Transverse colon (tissue), 4 donors: ENCODE data around the gene OCEL1. TPM values are rescaled to one million over a fixed set of nuclear protein-coding genes. Genes with fewer than 3 reads are reported as not detected.
A peak's percentile ranks its signal among the peaks of the same experiment; 100 is the strongest.
"Not testable (repeated sequence)": the region's sequence is repeated elsewhere in the genome, so short reads cannot be mapped to it uniquely, and the experiment has no call there.

ENCODE experiments used
- DNase-seq: peaks from one replicate; pipeline ENCODE4 v3.0.0-alpha.2; 2019
- H3K27ac ChIP-seq, 4 donors: fragments of 200-600 bp; sonication (generic); 2 replicates each; pipeline ENCODE4 v1.5.1; 2016 to 2018; ENCODE audit warnings: inconsistent platforms in 4 of 4
- H3K27me3 ChIP-seq: fragments of 200-600 bp; sonication (generic); 2 replicates; pipeline ENCODE4 v1.5.1; 2017; ENCODE audit warnings: inconsistent platforms
- H3K36me3 ChIP-seq, 4 donors: fragments of 200-600 bp; sonication (generic); 2 replicates each; pipeline ENCODE4 v1.5.1; 2017 to 2019; ENCODE audit warnings: inconsistent platforms in 4 of 4
- H3K4me1 ChIP-seq, 4 donors: fragments of 200-600 bp; sonication (generic); 2 replicates each; pipeline ENCODE4 v1.5.1; 2017 to 2020; ENCODE audit warnings: inconsistent platforms in 4 of 4
- H3K4me3 ChIP-seq, 4 donors: fragments of 200-600 bp; sonication (generic); 1 replicate in 1 of 4; 2 replicates in 3 of 4; pipeline versions ENCODE4 v1.5.1 to v1.6.1; 2017 to 2019; ENCODE audit warnings: inconsistent platforms in 4 of 4
- H3K9me3 ChIP-seq, 2 donors: fragments of 200-600 bp; sonication (generic); 2 replicates each; pipeline ENCODE4 v1.5.1; 2017 to 2019; ENCODE audit warnings: inconsistent platforms in 2 of 2
- EP300 ChIP-seq: sonication (generic); formaldehyde crosslinking; IDR thresholded peaks from one replicate; pipeline ENCODE4 v1.6.1; 2017; ENCODE audit warnings: antibody characterized with exemption, low read depth
- POLR2A ChIP-seq: fragments of 450-650 bp; IDR thresholded peaks from one replicate; pipeline ENCODE4 v1.6.1; 2016; ENCODE audit warnings: antibody characterized with exemption, mild to moderate bottlenecking, moderate library complexity
- POLR2AphosphoS5 ChIP-seq, 3 donors: sonication (generic); formaldehyde crosslinking; IDR thresholded peaks; one replicate each; pipeline ENCODE4 v1.6.1; 2016; ENCODE audit warnings: antibody characterized with exemption in 3 of 3
- WGBS, 2 donors: methylation state at CpG; one replicate each; pipeline ENCODE4 v1.1.5; 2018; ENCODE audit warnings: low coverage in 1 of 2; 5-methylcytosine and 5-hydroxymethylcytosine counted together
- in situ Hi-C, 4 donors: fragments of 200-750 bp; cut with MboI; loops; one replicate each; pipeline versions ENCODE4 v1.15.0 to v1.15.1; 2017; ENCODE audit warnings: low sequenced_read_pairs in 3 of 4, low pct_ligation_motif_present in 1 of 4, low pct_unique_long_range_greater_than_20kb in 1 of 4
- intact Hi-C: fragments of 100-400 bp; cut with DNase I; formaldehyde crosslinking; loops from one replicate; pipeline ENCODE4 v1.15.1; 2023; ENCODE audit warnings: low total_unique reads
- total RNA-seq, 4 donors: library from RNA; depleted of rRNA; stranded (reverse); fragments of >200 nt; gene quantifications; one replicate each; pipeline ENCODE4 v1.1.0, GENCODE V29; 2016
- TF ChIP-seq, protein P1 (sequence below), 5 experiments: fragments of 200-600 bp in 3 of 5; fragments of 450-650 bp in 2 of 5; sonication (generic) in 3 of 5; IDR thresholded peaks; 1 replicate in 2 of 5; 2 replicates in 3 of 5; pipeline ENCODE4 v1.5.1; 2016 to 2017; ENCODE audit warnings: antibody characterized with exemption in 5 of 5, inconsistent platforms in 3 of 5, mild to moderate bottlenecking in 2 of 5, moderate library complexity in 1 of 5

OCEL1 gene
- total RNA-seq, 4 donors from 2014 or later, result 4.8 to 42.6 (median 29.9) TPM

DNA sequence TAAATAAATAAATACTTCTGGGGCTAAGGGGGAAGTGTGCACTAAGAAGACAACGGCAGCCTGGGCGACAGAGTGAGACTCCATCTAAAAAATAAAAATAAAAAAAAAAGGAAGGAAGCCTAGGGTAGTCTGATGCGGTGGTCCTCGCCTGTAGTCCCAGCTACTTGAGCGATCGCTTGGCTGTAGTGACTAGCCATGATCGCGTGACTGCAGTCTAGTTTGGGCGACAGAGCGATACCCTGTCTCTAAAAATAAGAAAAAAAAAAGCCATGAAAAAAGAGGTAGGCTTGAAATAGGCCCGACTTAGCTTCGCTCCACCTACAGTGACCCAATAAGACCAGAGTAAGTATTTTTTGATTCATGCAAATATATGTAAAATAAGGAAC, 40.6 kb downstream of the OCEL1 start:
- Histone ChIP-seq H3K4me3 (no peak overlapping the region), H3K9me3 (no peaks in the 10 kb centered on the region), H3K27me3 (no peaks in the 10 kb centered on the region), H3K27ac (peak overlapping the region; percentile 72 to 86 (median 84)), H3K4me1 (peaks cover 8 to 18% (median 12%) of the 10 kb centered on the region in 4 donors), H3K36me3 (peaks cover 0 to 12% (median 3%) of the 10 kb centered on the region in 4 donors)
- intact Hi-C loops, result no loop called here
- in situ Hi-C loops, result no loop called here
- 72% methylated on average over 12 of the region's 12 CpGs; no CpG with 5 or more reads in 1 of the 2 donors for WGBS, 2 donors
- no peak for TF ChIP-seq POLR2AphosphoS5 (IDR thresholded peaks at IDR 0.05)
- TF ChIP-seq EP300, result no peak
- TF ChIP-seq, protein P1, sequence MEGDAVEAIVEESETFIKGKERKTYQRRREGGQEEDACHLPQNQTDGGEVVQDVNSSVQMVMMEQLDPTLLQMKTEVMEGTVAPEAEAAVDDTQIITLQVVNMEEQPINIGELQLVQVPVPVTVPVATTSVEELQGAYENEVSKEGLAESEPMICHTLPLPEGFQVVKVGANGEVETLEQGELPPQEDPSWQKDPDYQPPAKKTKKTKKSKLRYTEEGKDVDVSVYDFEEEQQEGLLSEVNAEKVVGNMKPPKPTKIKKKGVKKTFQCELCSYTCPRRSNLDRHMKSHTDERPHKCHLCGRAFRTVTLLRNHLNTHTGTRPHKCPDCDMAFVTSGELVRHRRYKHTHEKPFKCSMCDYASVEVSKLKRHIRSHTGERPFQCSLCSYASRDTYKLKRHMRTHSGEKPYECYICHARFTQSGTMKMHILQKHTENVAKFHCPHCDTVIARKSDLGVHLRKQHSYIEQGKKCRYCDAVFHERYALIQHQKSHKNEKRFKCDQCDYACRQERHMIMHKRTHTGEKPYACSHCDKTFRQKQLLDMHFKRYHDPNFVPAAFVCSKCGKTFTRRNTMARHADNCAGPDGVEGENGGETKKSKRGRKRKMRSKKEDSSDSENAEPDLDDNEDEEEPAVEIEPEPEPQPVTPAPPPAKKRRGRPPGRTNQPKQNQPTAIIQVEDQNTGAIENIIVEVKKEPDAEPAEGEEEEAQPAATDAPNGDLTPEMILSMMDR (IDR thresholded peaks at IDR 0.05), result no peak
- TF ChIP-seq POLR2A, result no peak
- no peak for DNase-seq

DNA sequence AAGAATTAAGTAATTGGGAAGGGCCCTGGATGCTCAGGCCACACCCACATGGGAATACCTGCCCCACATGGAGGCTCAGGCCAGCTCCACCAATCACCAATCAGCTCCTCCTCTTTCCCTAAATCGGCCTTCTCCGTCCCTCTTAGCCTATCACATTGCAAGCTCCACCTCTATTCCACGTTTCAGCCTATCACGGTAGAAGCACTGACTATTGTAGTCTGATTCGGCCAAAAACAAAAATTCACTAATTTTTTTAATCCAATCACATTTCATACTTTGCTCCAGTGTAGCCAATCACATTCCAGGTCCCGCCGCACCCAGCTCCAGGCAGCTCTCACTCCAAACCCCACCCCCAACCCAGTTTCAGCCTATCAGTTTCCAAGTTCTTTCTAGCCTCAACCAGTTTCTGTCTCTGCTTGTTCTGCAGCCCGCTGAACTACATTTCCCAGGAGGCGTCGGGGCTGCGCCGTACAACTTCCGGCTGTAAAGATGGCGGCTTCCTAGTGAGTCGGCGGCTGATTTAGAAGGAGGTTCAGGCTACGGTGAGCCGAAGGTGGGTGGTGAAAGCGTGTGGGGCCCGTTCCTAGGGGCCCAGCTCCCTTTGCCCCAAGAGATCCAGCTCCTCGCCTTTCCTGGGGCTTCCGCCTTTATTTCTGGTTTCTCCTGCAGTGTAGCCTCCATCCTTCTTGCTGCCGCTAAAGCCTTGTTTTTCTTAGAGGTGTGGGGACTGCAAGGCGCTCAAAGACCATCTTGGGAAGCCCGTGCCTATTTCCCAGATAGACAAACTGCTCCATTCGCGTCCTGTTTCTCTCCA, 41.2 kb downstream of the OCEL1 start, which contains the start of gene BABAM1:
BABAM1 (plus strand) TSS at position 469 of the 814 bp plus-strand sequence. CDS start 1,364 bp downstream, outside the sequence.
- H3K4me3 ChIP-seq, result peak within 1 kb of the TSS; percentile 63 to 94 (median 82)
- peak within 1 kb of the TSS; percentile 82 to 86 (median 84) for H3K27ac ChIP-seq
- TF ChIP-seq POLR2A (peak; percentile 32), POLR2AphosphoS5 (IDR thresholded peaks at IDR 0.05) (peak; percentile 59 to 63 (median 62))
- TF ChIP-seq, protein P1 (IDR thresholded peaks at IDR 0.05), result no peak
- peak; percentile 97 for DNase-seq
- in situ Hi-C loops (no loop called here), intact Hi-C loops (no loop called here)
- peaks cover 8 to 18% (median 12%) of the 10 kb centered on the region in 4 donors for H3K4me1 ChIP-seq
- H3K9me3 ChIP-seq, result no peaks in the 10 kb centered on the region
- no peaks in the 10 kb centered on the region for H3K27me3 ChIP-seq
- WGBS, 2 donors, result 1 to 4% methylated on average over 9 to 27 of the region's 27 CpGs
- peaks cover 0 to 13% (median 3%) of the 10 kb centered on the region in 4 donors for H3K36me3 ChIP-seq

DNA sequence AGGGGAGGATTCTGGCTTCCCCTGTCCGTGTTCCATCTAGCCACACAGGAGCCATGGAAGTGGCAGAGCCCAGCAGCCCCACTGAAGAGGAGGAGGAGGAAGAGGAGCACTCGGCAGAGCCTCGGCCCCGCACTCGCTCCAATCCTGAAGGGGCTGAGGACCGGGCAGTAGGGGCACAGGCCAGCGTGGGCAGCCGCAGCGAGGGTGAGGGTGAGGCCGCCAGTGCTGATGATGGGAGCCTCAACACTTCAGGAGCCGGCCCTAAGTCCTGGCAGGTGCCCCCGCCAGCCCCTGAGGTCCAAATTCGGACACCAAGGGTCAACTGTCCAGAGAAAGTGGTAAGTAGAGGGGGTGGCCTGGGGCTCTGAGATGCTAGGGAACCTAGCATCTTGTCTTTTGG, 42.7 kb downstream of the OCEL1 start:
- Histone ChIP-seq H3K27me3 (no peaks in the 10 kb centered on the region), H3K27ac (no peak overlapping the region), H3K9me3 (no peaks in the 10 kb centered on the region), H3K4me3 (no peak overlapping the region), H3K36me3 (peaks cover 0 to 26% (median 3%) of the 10 kb centered on the region in 4 donors), H3K4me1 (peaks cover 8 to 18% (median 12%) of the 10 kb centered on the region in 4 donors)
- intact Hi-C loops, result no loop called here
- no peak for DNase-seq
- WGBS, 2 donors, result 91% methylated on average over 13 of the region's 13 CpGs; no CpG with 5 or more reads in 1 of the 2 donors
- in situ Hi-C loops, result no loop called here
- no peak for TF ChIP-seq EP300
- TF ChIP-seq POLR2AphosphoS5 (IDR thresholded peaks at IDR 0.05), result no peak
- TF ChIP-seq, protein P1 (IDR thresholded peaks at IDR 0.05), result no peak
- no peak for TF ChIP-seq POLR2A

DNA sequence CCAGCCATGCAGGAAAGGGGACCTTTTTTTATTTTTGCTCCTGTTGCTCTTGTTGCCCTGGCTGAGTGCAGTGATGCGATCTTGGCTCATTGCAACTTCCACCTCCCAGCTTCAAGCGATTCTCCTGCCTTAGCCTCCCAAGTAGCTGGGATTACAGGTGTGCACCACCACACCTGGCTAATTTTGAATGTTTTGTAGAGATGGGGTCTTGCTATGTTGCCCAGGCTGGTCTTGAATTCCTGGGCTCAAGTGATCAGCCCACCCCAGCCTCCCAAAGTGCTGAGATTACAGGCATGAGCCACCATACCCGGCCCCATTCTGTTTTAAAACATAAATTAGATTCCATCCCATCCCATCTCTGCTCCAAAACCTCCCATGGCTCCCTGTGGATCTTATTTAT, 48.9 kb downstream of the OCEL1 start:
- in situ Hi-C loops, result loop anchor here in 2 of 4 donors (25.0 kb wide), 2 partner anchors 213 to 513 kb away; no protein-coding TSS in a partner anchor

More for the DNA sequence above, 48.9 kb downstream of the OCEL1 start:
- H3K9me3 ChIP-seq, H3K27me3 ChIP-seq, DNase-seq, H3K4me3 ChIP-seq, H3K4me1 ChIP-seq, intact Hi-C loops, H3K27ac ChIP-seq: not testable (repeated sequence)
- peaks cover 0 to 39% (median 9%) of the 10 kb centered on the region in 4 donors for H3K36me3 ChIP-seq
- 92 to 95% methylated on average over 3 of the region's 3 CpGs for WGBS, 2 donors
